Keratinocyte (primary cell): Measurements from ENCODE around the gene DVL1. TPM values are rescaled to one million over a fixed set of nuclear protein-coding genes. Genes with fewer than 3 reads are reported as not detected.
A peak's percentile ranks its signal among the peaks of the same experiment; 100 is the strongest.

Experiments
- DNase-seq: peaks from one replicate; pipeline ENCODE4 v3.0.0-alpha.2; 2011; ENCODE audit warnings: low read depth, missing footprints, low spot score
- FAIRE-seq: peaks from 2 replicates; lab custom pipeline; 2011; peaks lifted over from hg19 to GRCh38; lab: Jason Lieb, UNC
- H2AFZ ChIP-seq: 2 replicates; pipeline ENCODE4 v1.6.0; 2012; ENCODE audit warnings: low read length, control low read depth, inconsistent platforms; ENCODE audit not compliant: control insufficient read depth
- H3K27ac ChIP-seq: 2 replicates; pipeline ENCODE4 v1.5.1; 2011; ENCODE audit warnings: low read length; ENCODE audit not compliant: control insufficient read depth, insufficient read depth
- H3K27me3 ChIP-seq: 3 replicates; pipeline ENCODE4 v1.6.0; 2011; ENCODE audit warnings: low read length; ENCODE audit not compliant: control insufficient read depth, insufficient read depth; ENCODE audit errors: extremely low read depth
- H3K36me3 ChIP-seq, 2 experiments: 2 replicates in 1 of 2; 3 replicates in 1 of 2; pipeline ENCODE4 v1.5.1; 2011; ENCODE audit warnings: low read length in 2 of 2, mild to moderate bottlenecking in 1 of 2; ENCODE audit not compliant: control insufficient read depth in 2 of 2, insufficient read depth in 2 of 2; ENCODE audit errors: extremely low read depth in 1 of 2
- H3K4me1 ChIP-seq: 3 replicates; pipeline ENCODE4 v1.5.1; 2011; ENCODE audit warnings: low read length; ENCODE audit not compliant: control insufficient read depth, insufficient read depth; ENCODE audit errors: extremely low read depth
- H3K4me2 ChIP-seq: 3 replicates; pipeline ENCODE4 v1.6.0; 2011; ENCODE audit warnings: low read depth, low read length; ENCODE audit not compliant: control insufficient read depth, insufficient read depth; ENCODE audit errors: extremely low read depth
- H3K4me3 ChIP-seq, 3 experiments: fragments of 200-600 bp in 1 of 3; sonication (generic) in 1 of 3; 2 replicates in 2 of 3; 3 replicates in 1 of 3; pipeline ENCODE4 v1.5.1; 2011 to 2016; ENCODE audit warnings: low read length in 3 of 3, mild to moderate bottlenecking in 3 of 3, control low read depth in 2 of 3, inconsistent platforms in 1 of 3, low read depth in 1 of 3, mixed read lengths in 1 of 3, mixed run types in 1 of 3, moderate library complexity in 1 of 3; ENCODE audit not compliant: control insufficient read depth in 2 of 3, insufficient read depth in 2 of 3; ENCODE audit errors: extremely low read depth in 1 of 3
- H3K79me2 ChIP-seq: 2 replicates; pipeline ENCODE4 v1.6.0; 2012; ENCODE audit warnings: low read length; ENCODE audit not compliant: control insufficient read depth, insufficient read depth
- H3K9ac ChIP-seq: 3 replicates; pipeline ENCODE4 v1.6.0; 2011; ENCODE audit warnings: low read length; ENCODE audit not compliant: control insufficient read depth, insufficient read depth; ENCODE audit errors: extremely low read depth
- H3K9me1 ChIP-seq: 3 replicates; pipeline ENCODE4 v1.6.0; 2011; ENCODE audit warnings: low read length; ENCODE audit not compliant: control insufficient read depth, insufficient read depth; ENCODE audit errors: extremely low read depth
- H3K9me3 ChIP-seq: 2 replicates; pipeline ENCODE4 v1.5.1; 2012; ENCODE audit warnings: low read depth, low read length; ENCODE audit not compliant: control insufficient read depth
- H4K20me1 ChIP-seq: 3 replicates; pipeline ENCODE4 v1.6.0; 2011; ENCODE audit warnings: low read length; ENCODE audit not compliant: control insufficient read depth, insufficient read depth; ENCODE audit errors: extremely low read depth
- EZH2 ChIP-seq: IDR thresholded peaks from one replicate; pipeline ENCODE4 v1.6.1; 2012; ENCODE audit warnings: inconsistent platforms, mild to moderate bottlenecking, low read length, moderate library complexity
- dilution Hi-C: fragments of 300-500 bp; cut with MboI; formaldehyde crosslinking; loops from one replicate; pipeline ENCODE4 v1.7.0; 2020; ENCODE audit warnings: low sequenced_read_pairs; ENCODE audit not compliant: extremely low pct_ligation_motif_present
- polyA plus RNA-seq, 5 experiments: library from polyadenylated mRNA; depleted of rRNA in 3 of 5; stranded (reverse) in 3 of 5; stranded (forward) in 1 of 5; unstranded in 1 of 5; fragments of >200 nt; gene quantifications; 1 replicate in 1 of 5; 2 replicates in 3 of 5; 3 replicates in 1 of 5; pipeline versions ENCODE4 v1.2.1 to v1.2.3, GENCODE V29; 2011 to 2012; ENCODE audit warnings: missing spikeins in 2 of 5, low read depth in 1 of 5, low replicate concordance in 1 of 5
- TF ChIP-seq, protein P1 (sequence below), 3 experiments: IDR thresholded peaks in 1 of 3; conservative IDR thresholded peaks in 1 of 3; optimal IDR thresholded peaks in 1 of 3; 2 replicates in 2 of 3; 3 replicates in 1 of 3; pipeline versions ENCODE3 to v1.5.1; 2011; ENCODE audit warnings: low read length in 3 of 3, mild to moderate bottlenecking in 3 of 3, moderate library complexity in 2 of 3, control low read depth in 1 of 3, inconsistent platforms in 1 of 3; ENCODE audit not compliant: insufficient read depth in 2 of 3; ENCODE audit errors: extremely low read depth in 1 of 3

Gene DVL1
- polyA plus RNA-seq, 1 donor (not counting 4 experiments of a cell fraction or from before 2014, with no cell fraction given): 31.6 TPM

DNA sequence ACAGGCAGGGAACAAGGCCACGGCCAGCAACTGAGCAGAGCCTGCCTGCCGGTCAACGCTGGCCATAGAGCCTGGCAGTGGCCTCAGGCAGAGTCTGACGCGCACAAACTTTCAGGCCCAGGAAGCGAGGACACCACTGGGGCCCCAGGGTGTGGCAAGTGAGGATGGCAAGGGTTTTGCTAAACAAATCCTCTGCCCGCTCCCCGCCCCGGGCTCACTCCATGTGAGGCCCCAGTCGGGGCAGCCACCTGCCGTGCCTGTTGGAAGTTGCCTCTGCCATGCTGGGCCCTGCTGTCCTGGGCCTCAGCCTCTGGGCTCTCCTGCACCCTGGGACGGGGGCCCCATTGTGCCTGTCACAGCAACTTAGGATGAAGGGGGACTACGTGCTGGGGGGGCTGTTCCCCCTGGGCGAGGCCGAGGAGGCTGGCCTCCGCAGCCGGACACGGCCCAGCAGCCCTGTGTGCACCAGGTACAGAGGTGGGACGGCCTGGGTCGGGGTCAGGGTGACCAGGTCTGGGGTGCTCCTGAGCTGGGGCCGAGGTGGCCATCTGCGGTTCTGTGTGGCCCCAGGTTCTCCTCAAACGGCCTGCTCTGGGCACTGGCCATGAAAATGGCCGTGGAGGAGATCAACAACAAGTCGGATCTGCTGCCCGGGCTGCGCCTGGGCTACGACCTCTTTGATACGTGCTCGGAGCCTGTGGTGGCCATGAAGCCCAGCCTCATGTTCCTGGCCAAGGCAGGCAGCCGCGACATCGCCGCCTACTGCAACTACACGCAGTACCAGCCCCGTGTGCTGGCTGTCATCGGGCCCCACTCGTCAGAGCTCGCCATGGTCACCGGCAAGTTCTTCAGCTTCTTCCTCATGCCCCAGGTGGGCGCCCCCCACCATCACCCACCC lies 17.9 kb downstream of the DVL1 start, which contains the start of gene TAS1R3:
Gene TAS1R3, plus strand, starts transcription at position 213 of the 898 bp plus-strand sequence. Its CDS starts 66 bp downstream, at position 279.
- FAIRE-seq: no peak
- no peak within 1 kb of the TSS for H2AFZ ChIP-seq
- no peak for DNase-seq
- H3K79me2 ChIP-seq: peaks cover 13% of the 10 kb centered on the region
- H3K9ac ChIP-seq: no peak within 1 kb of the TSS
- TF ChIP-seq, protein P1, sequence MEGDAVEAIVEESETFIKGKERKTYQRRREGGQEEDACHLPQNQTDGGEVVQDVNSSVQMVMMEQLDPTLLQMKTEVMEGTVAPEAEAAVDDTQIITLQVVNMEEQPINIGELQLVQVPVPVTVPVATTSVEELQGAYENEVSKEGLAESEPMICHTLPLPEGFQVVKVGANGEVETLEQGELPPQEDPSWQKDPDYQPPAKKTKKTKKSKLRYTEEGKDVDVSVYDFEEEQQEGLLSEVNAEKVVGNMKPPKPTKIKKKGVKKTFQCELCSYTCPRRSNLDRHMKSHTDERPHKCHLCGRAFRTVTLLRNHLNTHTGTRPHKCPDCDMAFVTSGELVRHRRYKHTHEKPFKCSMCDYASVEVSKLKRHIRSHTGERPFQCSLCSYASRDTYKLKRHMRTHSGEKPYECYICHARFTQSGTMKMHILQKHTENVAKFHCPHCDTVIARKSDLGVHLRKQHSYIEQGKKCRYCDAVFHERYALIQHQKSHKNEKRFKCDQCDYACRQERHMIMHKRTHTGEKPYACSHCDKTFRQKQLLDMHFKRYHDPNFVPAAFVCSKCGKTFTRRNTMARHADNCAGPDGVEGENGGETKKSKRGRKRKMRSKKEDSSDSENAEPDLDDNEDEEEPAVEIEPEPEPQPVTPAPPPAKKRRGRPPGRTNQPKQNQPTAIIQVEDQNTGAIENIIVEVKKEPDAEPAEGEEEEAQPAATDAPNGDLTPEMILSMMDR (optimal IDR thresholded peaks at IDR 0.05 in 1 of 3, IDR thresholded peaks at IDR 0.05 in 1 of 3, conservative IDR thresholded peaks at IDR 0.05 in 1 of 3; ENCODE audit: extremely low read depth in 1 of 3, insufficient read depth in 2 of 3, low read length in 3 of 3): no peak
- TF ChIP-seq EZH2: no peak
- peaks cover 6 to 12% of the 10 kb centered on the region in 2 experiments for H3K36me3 ChIP-seq
- peak within 1 kb of the TSS; percentile 32 for H3K4me2 ChIP-seq
- peaks cover 4% of the 10 kb centered on the region for H3K9me3 ChIP-seq
- dilution Hi-C loops: no loop called here
- H3K27me3 ChIP-seq: peaks cover 11% of the 10 kb centered on the region
- H3K27ac ChIP-seq: no peak within 1 kb of the TSS
- peaks cover 25% of the 10 kb centered on the region for H4K20me1 ChIP-seq
- peaks cover 32% of the 10 kb centered on the region for H3K4me1 ChIP-seq
- H3K9me1 ChIP-seq: no peaks in the 10 kb centered on the region
- H3K4me3 ChIP-seq: no peak within 1 kb of the TSS

DNA sequence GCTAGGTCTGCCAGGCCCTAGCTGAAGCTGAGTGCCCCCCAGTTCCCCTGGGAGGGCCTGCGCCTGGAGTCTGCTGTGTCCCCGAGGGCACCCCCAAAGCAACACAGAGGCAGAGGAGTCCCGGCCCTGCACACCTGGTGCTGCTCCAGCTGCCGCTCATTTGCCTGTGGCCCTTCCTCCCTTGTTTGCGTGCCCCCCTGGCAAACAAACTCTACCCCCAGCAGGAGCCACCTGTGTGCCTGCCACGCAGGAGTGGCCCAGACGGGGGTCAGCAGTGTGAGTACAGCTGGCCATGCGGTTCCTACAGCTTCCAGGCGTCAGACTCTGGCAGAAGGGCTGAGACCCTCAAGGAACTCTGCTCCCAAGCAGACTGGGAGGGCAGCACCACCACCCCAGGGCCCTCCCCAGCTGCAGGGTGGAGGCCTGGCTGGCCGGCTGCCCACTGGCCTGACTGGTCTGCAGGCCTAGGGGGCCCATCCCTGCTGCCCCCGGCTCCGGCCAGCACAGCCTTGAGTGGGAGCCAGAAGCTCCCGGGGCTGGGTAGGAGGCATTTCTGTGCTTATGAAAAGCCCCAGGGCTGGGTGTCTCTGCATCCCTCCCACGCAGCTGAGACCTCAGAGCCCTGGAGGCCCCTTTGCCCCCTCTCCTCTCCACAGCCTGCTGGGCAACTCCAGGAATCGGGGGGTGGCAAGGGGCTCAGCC lies 18.7 kb downstream of the DVL1 start:
- dilution Hi-C loops: no loop called here
- Histone ChIP-seq H4K20me1 (peaks cover 25% of the 10 kb centered on the region), H3K9me3 (peaks cover 4% of the 10 kb centered on the region), H3K79me2 (peaks cover 20% of the 10 kb centered on the region), H3K27me3 (peaks cover 11% of the 10 kb centered on the region), H3K4me3 (no peak overlapping the region), H3K27ac (no peak overlapping the region), H3K4me1 (peaks cover 38% of the 10 kb centered on the region), H3K36me3 (peaks cover 8 to 11% of the 10 kb centered on the region in 2 experiments), H3K4me2 (no peak overlapping the region), H2AFZ (no peak overlapping the region), H3K9me1 (no peaks in the 10 kb centered on the region), H3K9ac (no peak overlapping the region)
- FAIRE-seq: no peak
- DNase-seq: no peak
- TF ChIP-seq, protein P1 (optimal IDR thresholded peaks at IDR 0.05 in 1 of 3, IDR thresholded peaks at IDR 0.05 in 1 of 3, conservative IDR thresholded peaks at IDR 0.05 in 1 of 3; ENCODE audit: extremely low read depth in 1 of 3, insufficient read depth in 2 of 3, low read length in 3 of 3): no peak
- TF ChIP-seq EZH2: no peak
